ENCODE measurements around the gene HHIPL1.

The HHIPL1 gene

GRCh38 chr14:99604278-99604765 is 40.6 kb upstream of the HHIPL1 start:
- TF ChIP-seq, protein P1, sequence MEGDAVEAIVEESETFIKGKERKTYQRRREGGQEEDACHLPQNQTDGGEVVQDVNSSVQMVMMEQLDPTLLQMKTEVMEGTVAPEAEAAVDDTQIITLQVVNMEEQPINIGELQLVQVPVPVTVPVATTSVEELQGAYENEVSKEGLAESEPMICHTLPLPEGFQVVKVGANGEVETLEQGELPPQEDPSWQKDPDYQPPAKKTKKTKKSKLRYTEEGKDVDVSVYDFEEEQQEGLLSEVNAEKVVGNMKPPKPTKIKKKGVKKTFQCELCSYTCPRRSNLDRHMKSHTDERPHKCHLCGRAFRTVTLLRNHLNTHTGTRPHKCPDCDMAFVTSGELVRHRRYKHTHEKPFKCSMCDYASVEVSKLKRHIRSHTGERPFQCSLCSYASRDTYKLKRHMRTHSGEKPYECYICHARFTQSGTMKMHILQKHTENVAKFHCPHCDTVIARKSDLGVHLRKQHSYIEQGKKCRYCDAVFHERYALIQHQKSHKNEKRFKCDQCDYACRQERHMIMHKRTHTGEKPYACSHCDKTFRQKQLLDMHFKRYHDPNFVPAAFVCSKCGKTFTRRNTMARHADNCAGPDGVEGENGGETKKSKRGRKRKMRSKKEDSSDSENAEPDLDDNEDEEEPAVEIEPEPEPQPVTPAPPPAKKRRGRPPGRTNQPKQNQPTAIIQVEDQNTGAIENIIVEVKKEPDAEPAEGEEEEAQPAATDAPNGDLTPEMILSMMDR (IDR thresholded peaks at IDR 0.05; ENCODE audit: borderline replicate concordance, insufficient read depth, low read depth, low read length) = no peak
- peak overlapping the region; percentile 48 for H3K4me3 ChIP-seq (ENCODE audit: low read depth, low read length)

GRCh38 chr14:99604766-99605298 is 40.1 kb upstream of the HHIPL1 start:
- TF ChIP-seq, protein P1 (IDR thresholded peaks at IDR 0.05; ENCODE audit: borderline replicate concordance, insufficient read depth, low read depth, low read length) = no peak
- peak overlapping the region; percentile 48 for H3K4me3 ChIP-seq (ENCODE audit: low read depth, low read length)

GRCh38 chr14:99605299-99605961 is 39.5 kb upstream of the HHIPL1 start:
- TF ChIP-seq, protein P1 (IDR thresholded peaks at IDR 0.05; ENCODE audit: borderline replicate concordance, insufficient read depth, low read depth, low read length) = no peak
- peak overlapping the region; percentile 48 for H3K4me3 ChIP-seq (ENCODE audit: low read depth, low read length)

GRCh38 chr14:99606359-99606758 is 38.6 kb upstream of the HHIPL1 start:
- no peak overlapping the region for H3K4me3 ChIP-seq (ENCODE audit: low read depth, low read length)
- TF ChIP-seq, protein P1 (IDR thresholded peaks at IDR 0.05; ENCODE audit: borderline replicate concordance, insufficient read depth, low read depth, low read length) = no peak

- TF ChIP-seq, protein P1 (IDR thresholded peaks at IDR 0.05; ENCODE audit: borderline replicate concordance, insufficient read depth, low read depth, low read length) = no peak
- no peak overlapping the region for H3K4me3 ChIP-seq (ENCODE audit: low read depth, low read length)
These were observed 36.3 kb upstream of the HHIPL1 start for GRCh38 chr14:99608591-99608990.

GRCh38 chr14:99609245-99610170 is 35.4 kb upstream of the HHIPL1 start:
- TF ChIP-seq, protein P1 (IDR thresholded peaks at IDR 0.05; ENCODE audit: borderline replicate concordance, insufficient read depth, low read depth, low read length) = no peak
- H3K4me3 ChIP-seq (ENCODE audit: low read depth, low read length) = no peak overlapping the region

Data from GM12875 (cell line).